NCI-H2029 treated with DMSO at 0.1 percent for 48 hours (cell line): Measurements from ENCODE around the gene JMJD6.
"Not testable (repeated sequence)": the region's sequence is repeated elsewhere in the genome, so short reads cannot be mapped to it uniquely, and the experiment has no call there.

Experiments used
- DNase-seq: peaks from one replicate; lab custom pipeline; 2025; lab: John Stamatoyannopoulos, UW

The JMJD6 gene

GRCh38 chr17:76716146-76716838 lies 10.1 kb downstream of the JMJD6 start:
- DNase-seq = no peak

- no peak for DNase-seq
Observed at GRCh38 chr17:76715496-76715830, 10.9 kb downstream of the JMJD6 start.

- DNase-seq = no peak
Observed at GRCh38 chr17:76714822-76715495, 11.4 kb downstream of the JMJD6 start.

GRCh38 chr17:76714336-76714735 lies 12.1 kb downstream of the JMJD6 start:
- DNase-seq = no peak

GRCh38 chr17:76713765-76714164 lies 12.6 kb downstream of the JMJD6 start:
- DNase-seq = no peak

GRCh38 chr17:76712321-76712720 lies 14.1 kb downstream of the JMJD6 start:
- DNase-seq = not testable (repeated sequence)

- DNase-seq = no peak
Observed at GRCh38 chr17:76710863-76711611, 15.4 kb downstream of the JMJD6 start, which contains the start of gene MXRA7. Gene MXRA7, minus strand, starts transcription at chr17:76710965. Its CDS starts 19 bp downstream, at chr17:76710946.

- DNase-seq = not testable (repeated sequence)
Observed at GRCh38 chr17:76709951-76710862, 16.2 kb downstream of the JMJD6 start.

- DNase-seq = no peak
Observed at GRCh38 chr17:76709077-76709950, 17.1 kb downstream of the JMJD6 start.

GRCh38 chr17:76707985-76708807 lies 18.2 kb downstream of the JMJD6 start:
- DNase-seq = no peak

GRCh38 chr17:76706817-76707216 lies 19.6 kb downstream of the JMJD6 start:
- no peak for DNase-seq

- no peak for DNase-seq
Observed at GRCh38 chr17:76704805-76705204, 21.6 kb downstream of the JMJD6 start.

- no peak for DNase-seq
Observed at GRCh38 chr17:76702941-76703637, 23.3 kb downstream of the JMJD6 start.

GRCh38 chr17:76702076-76702475 lies 24.3 kb downstream of the JMJD6 start:
- no peak for DNase-seq

- no peak for DNase-seq
Observed at GRCh38 chr17:76701471-76701967, 24.9 kb downstream of the JMJD6 start.

GRCh38 chr17:76700617-76701470 lies 25.6 kb downstream of the JMJD6 start:
- no peak for DNase-seq

- no peak for DNase-seq
Observed at GRCh38 chr17:76700270-76700616, 26.2 kb downstream of the JMJD6 start.

GRCh38 chr17:76698466-76698977 lies 27.9 kb downstream of the JMJD6 start:
- not testable (repeated sequence) for DNase-seq
